HepG2 (cell line): ENCODE measurements around the gene MYH9. TPM values are rescaled to one million over a fixed set of nuclear protein-coding genes. Genes with fewer than 3 reads are reported as not detected.

ENCODE experiments used
- AGO2 ChIP-seq: fragments of 200-400 bp; formaldehyde crosslinking; optimal IDR thresholded peaks from 2 replicates; pipeline ENCODE3; 2017; ENCODE audit warnings: mild to moderate bottlenecking, low read depth, low read length, moderate library complexity
- ARNT ChIP-seq: fragments of 450-650 bp; IDR thresholded peaks from 2 replicates; pipeline ENCODE4 v1.6.1; 2017
- ATM ChIP-seq: fragments of 450-650 bp; IDR thresholded peaks from 2 replicates; pipeline ENCODE4 v1.7.1; 2017; ENCODE audit warnings: mild to moderate bottlenecking, borderline replicate concordance
- CENPX ChIP-seq: sonication (generic); formaldehyde crosslinking; IDR thresholded peaks from 2 replicates; pipeline ENCODE4 v1.9.0; 2021; ENCODE audit warnings: mild to moderate bottlenecking, missing genetic modification reagents, moderate library complexity
- GABPA ChIP-seq, 2 experiments: IDR thresholded peaks; 2 replicates each; pipeline ENCODE4 v1.6.1; 2011 to 2016; ENCODE audit warnings: low read depth in 2 of 2, low read length in 1 of 2, missing biosample characterization in 1 of 2, missing genetic modification characterization in 1 of 2
- GABPB1 ChIP-seq: IDR thresholded peaks from 2 replicates; pipeline ENCODE4 v1.6.1; 2016; ENCODE audit warnings: mild to moderate bottlenecking, missing genetic modification reagents, moderate library complexity, missing compliant biosample characterization
- HDAC1 ChIP-seq: sonication (generic); formaldehyde crosslinking; IDR thresholded peaks from 2 replicates; pipeline ENCODE4 v1.5.1; 2020; ENCODE audit warnings: mild to moderate bottlenecking, missing genetic modification reagents
- HNRNPL ChIP-seq: fragments of 200-400 bp; formaldehyde crosslinking; IDR thresholded peaks from 2 replicates; pipeline ENCODE4 v1.6.1; 2017; ENCODE audit warnings: mild to moderate bottlenecking, low read depth, low read length
- HOXA3 ChIP-seq: sonication (generic); formaldehyde crosslinking; IDR thresholded peaks from 2 replicates; pipeline ENCODE4 v1.5.0; 2020; ENCODE audit warnings: missing genetic modification reagents
- KDM2A ChIP-seq: sonication (generic); formaldehyde crosslinking; IDR thresholded peaks from 2 replicates; pipeline ENCODE4 v1.4.0; 2020; ENCODE audit warnings: low read depth, missing genetic modification reagents, borderline replicate concordance
- MEIS2 ChIP-seq: sonication (generic); formaldehyde crosslinking; IDR thresholded peaks from 2 replicates; pipeline ENCODE4 v1.9.0; 2021; ENCODE audit warnings: mild to moderate bottlenecking, missing genetic modification reagents
- NFE2L1 ChIP-seq: sonication (generic); formaldehyde crosslinking; IDR thresholded peaks from 2 replicates; pipeline ENCODE4 v1.4.0; 2020; ENCODE audit warnings: missing genetic modification reagents, mild to moderate bottlenecking, borderline replicate concordance
- RARA ChIP-seq: IDR thresholded peaks from 2 replicates; pipeline ENCODE4 v1.6.1; 2016; ENCODE audit warnings: missing genetic modification reagents, missing compliant biosample characterization
- RBM22 ChIP-seq: fragments of 200-400 bp; formaldehyde crosslinking; optimal IDR thresholded peaks from 2 replicates; pipeline ENCODE3; 2017; ENCODE audit warnings: mild to moderate bottlenecking, low read length, moderate library complexity
- SMC3 ChIP-seq: IDR thresholded peaks from 2 replicates; pipeline ENCODE4 v1.6.1; 2011; ENCODE audit warnings: low read length, improper control_type of control experiment
- STAG1 ChIP-seq: sonication (generic); formaldehyde crosslinking; IDR thresholded peaks from 2 replicates; pipeline ENCODE4 v1.4.0; 2020; ENCODE audit warnings: missing genetic modification reagents
- TOPORS ChIP-seq: sonication (generic); formaldehyde crosslinking; IDR thresholded peaks from 2 replicates; pipeline ENCODE4 v1.8.0; 2023; ENCODE audit warnings: mild to moderate bottlenecking, missing genetic modification reagents
- ZBTB10 ChIP-seq: sonication (generic); formaldehyde crosslinking; IDR thresholded peaks from 2 replicates; pipeline ENCODE4 v1.4.0; 2020; ENCODE audit warnings: missing genetic modification reagents, borderline replicate concordance
- ZBTB38 ChIP-seq: sonication (generic); formaldehyde crosslinking; IDR thresholded peaks from 2 replicates; pipeline ENCODE4 v1.5.1; 2020; ENCODE audit warnings: mild to moderate bottlenecking, missing genetic modification reagents
- ZFP36 ChIP-seq: fragments of 150-350 bp; IDR thresholded peaks from 2 replicates; pipeline ENCODE4 v1.6.1; 2018; ENCODE audit warnings: borderline replicate concordance, low read length, low read depth; ENCODE audit not compliant: partially characterized antibody
- ZFP41 ChIP-seq: sonication (generic); formaldehyde crosslinking; IDR thresholded peaks from 2 replicates; pipeline ENCODE4 v1.4.0; 2020; ENCODE audit warnings: mild to moderate bottlenecking, missing genetic modification reagents, borderline replicate concordance
- ZFP91 ChIP-seq: sonication (generic); formaldehyde crosslinking; IDR thresholded peaks from 2 replicates; pipeline ENCODE4 v1.9.0; 2022; ENCODE audit warnings: missing genetic modification reagents, mild to moderate bottlenecking, borderline replicate concordance
- ZNF138 ChIP-seq: sonication (generic); formaldehyde crosslinking; IDR thresholded peaks from 2 replicates; pipeline ENCODE4 v1.5.0; 2020; ENCODE audit warnings: mild to moderate bottlenecking, low read depth, missing genetic modification reagents
- ZNF235 ChIP-seq: sonication (generic); formaldehyde crosslinking; IDR thresholded peaks from 2 replicates; pipeline ENCODE4 v1.8.1; 2023; ENCODE audit warnings: mild to moderate bottlenecking, missing genetic modification reagents, borderline replicate concordance
- ZNF296 ChIP-seq: sonication (generic); formaldehyde crosslinking; conservative IDR thresholded peaks from 2 replicates; pipeline ENCODE4 v1.5.0; 2020; ENCODE audit warnings: mild to moderate bottlenecking, missing genetic modification reagents
- ZNF44 ChIP-seq: sonication (generic); formaldehyde crosslinking; IDR thresholded peaks from 2 replicates; pipeline ENCODE4 v1.5.1; 2020; ENCODE audit warnings: mild to moderate bottlenecking, missing genetic modification reagents
- ZNF7 ChIP-seq: IDR thresholded peaks from 2 replicates; pipeline ENCODE4 v1.6.1; 2016; ENCODE audit warnings: missing biosample characterization, missing genetic modification reagents
- ZNF792 ChIP-seq: IDR thresholded peaks from 2 replicates; pipeline ENCODE4 v1.6.1; 2016
- polyA plus RNA-seq, 8 experiments: library from polyadenylated mRNA; depleted of rRNA in 3 of 8; stranded (reverse) in 7 of 8; unstranded in 1 of 8; fragments of >200 nt; fragmentation: Illumina TruSeq in 4 of 8; extraction: Trizol in 4 of 8; gene quantifications; 2 replicates each; pipeline versions ENCODE4 v1.2.1 to v1.2.3, GENCODE V29; 2011 to 2016; ENCODE audit warnings: low read depth in 4 of 8, missing spikeins in 1 of 8, mixed read lengths in 1 of 8; ENCODE audit not compliant: insufficient read depth in 1 of 8
- total RNA-seq, 5 experiments: library from RNA; depleted of rRNA; stranded (reverse); fragments of >200 nt; fragmentation: Illumina TruSeq; extraction: Trizol; gene quantifications; 2 replicates each; pipeline ENCODE4 v1.2.3, GENCODE V29; 2016; ENCODE audit warnings: low read depth in 1 of 5

Gene MYH9
- total and polyA plus RNA-seq, 2 of the 13 experiments (the other 11 are each of a cell fraction or from before 2014, with no cell fraction given): 50.7 to 98.5 TPM

GRCh38 chr22:36277482-36278291 is 110.1 kb downstream of the MYH9 start (continued):
- TF ChIP-seq HOXA3 (CRISPR knock-in tag): peak; percentile 21; the same call in 1 of the 2 replicates
- TF ChIP-seq ZBTB38 (CRISPR knock-in tag): peak; percentile 84
- TF ChIP-seq ZNF296 (CRISPR knock-in tag): no peak
- TF ChIP-seq RBM22: no peak
- no peak for TF ChIP-seq ATM
- TF ChIP-seq CENPX: no peak
- no peak for TF ChIP-seq ZFP36
- peak; percentile 77 for TF ChIP-seq AGO2
- no peak for TF ChIP-seq ZNF235 (CRISPR knock-in tag)
- peak; percentile 30; the same call in 1 of the 2 replicates for TF ChIP-seq GABPB1
- no peak for TF ChIP-seq HDAC1
- TF ChIP-seq ZFP41 (CRISPR knock-in tag): no peak
- TF ChIP-seq ZNF138: no peak
- TF ChIP-seq ARNT: no peak
- peak; percentile 24; the same call in 1 of the 2 replicates for TF ChIP-seq ZFP91 (CRISPR knock-in tag)
- no peak for TF ChIP-seq ZNF44 (CRISPR knock-in tag)
- 0 out of 2 replicates have a peak, but pooled peaks have one; percentile 56 for TF ChIP-seq HNRNPL
- TF ChIP-seq ZBTB10 (CRISPR knock-in tag): peak; percentile 53; the same call in 1 of the 2 replicates
- no peak for TF ChIP-seq ZNF792 (CRISPR knock-in tag)
- TF ChIP-seq KDM2A (CRISPR knock-in tag): 0 out of 2 replicates have a peak, but pooled peaks have one; percentile 21
- peak; percentile 70 for TF ChIP-seq STAG1
- TF ChIP-seq GABPA (IDR thresholded peaks at IDR 0.05; ENCODE audit: low read depth, low read length): 0 out of 2 replicates have a peak, but pooled peaks have one; percentile 1
- no peak for TF ChIP-seq GABPA (CRISPR knock-in tag; IDR thresholded peaks at IDR 0.05; ENCODE audit: low read depth)
- no peak for TF ChIP-seq NFE2L1 (CRISPR knock-in tag)
- TF ChIP-seq MEIS2 (CRISPR knock-in tag): no peak
- no peak for TF ChIP-seq ZNF7 (CRISPR knock-in tag)
- TF ChIP-seq RARA: no peak
- TF ChIP-seq TOPORS (CRISPR knock-in tag): 0 out of 2 replicates have a peak, but pooled peaks have one; percentile 43
- TF ChIP-seq SMC3: peak; percentile 48; the same call in 1 of the 2 replicates
